AML-193 (cell line): ENCODE results near the gene PIP5KL1.

ENCODE experiments used
- DNase-seq, 2 experiments: peaks; one replicate each; lab custom pipeline; 2025; lab: John Stamatoyannopoulos, UW

PIP5KL1 gene

DNA sequence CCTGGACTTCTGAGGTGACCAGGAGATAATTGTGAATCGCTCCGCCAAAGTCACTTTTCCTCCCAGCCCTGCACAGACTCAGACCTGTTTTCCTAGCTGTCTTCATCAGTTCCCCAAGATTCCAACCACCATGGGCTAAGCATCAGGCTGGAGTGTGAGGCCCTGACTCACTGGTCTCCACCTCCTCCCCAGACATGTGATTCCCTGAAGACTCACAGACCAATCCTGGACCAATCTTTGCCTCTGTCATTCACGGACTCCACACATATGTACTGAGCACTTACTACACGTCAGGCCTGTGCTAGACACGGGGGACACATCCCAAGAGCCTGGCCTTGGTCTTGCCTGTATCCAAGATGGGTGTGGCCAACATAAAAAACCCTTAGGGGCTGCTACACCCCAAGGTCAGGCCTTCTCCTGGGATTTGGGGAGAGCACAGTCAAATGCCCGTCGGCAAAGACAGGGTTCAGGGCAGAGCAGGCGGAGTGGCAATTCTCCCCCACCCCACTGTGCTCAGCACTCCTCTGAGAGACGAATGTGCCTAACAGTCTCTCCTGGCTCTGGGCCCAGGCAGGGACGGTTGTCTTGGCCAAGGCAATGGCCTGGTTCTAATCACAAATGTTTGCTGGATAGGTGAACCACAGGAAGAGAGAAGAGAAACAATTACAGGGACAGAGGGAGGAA lies 38.3 kb upstream of the PIP5KL1 start:
- no peak for DNase-seq

DNA sequence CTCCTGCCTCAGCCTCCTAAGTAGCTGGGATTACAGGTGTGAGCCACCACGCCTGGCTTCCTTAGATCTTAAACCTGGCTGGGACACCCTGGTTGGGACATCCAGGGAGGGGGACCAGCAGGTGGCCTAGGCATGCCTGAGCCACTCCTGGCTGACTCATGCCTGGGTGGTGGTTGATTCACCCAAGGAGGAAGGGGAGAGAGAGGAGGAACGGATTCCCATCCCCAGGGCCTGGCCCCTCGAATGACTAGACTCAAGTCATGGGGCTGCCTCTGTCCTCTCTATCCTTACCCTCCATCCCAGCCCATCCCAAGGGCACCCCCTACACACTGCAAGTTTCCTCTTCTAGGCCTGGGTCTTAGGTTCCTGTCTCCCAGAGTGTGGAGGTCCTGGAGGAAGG lies 37.5 kb upstream of the PIP5KL1 start:
- no peak for DNase-seq

DNA sequence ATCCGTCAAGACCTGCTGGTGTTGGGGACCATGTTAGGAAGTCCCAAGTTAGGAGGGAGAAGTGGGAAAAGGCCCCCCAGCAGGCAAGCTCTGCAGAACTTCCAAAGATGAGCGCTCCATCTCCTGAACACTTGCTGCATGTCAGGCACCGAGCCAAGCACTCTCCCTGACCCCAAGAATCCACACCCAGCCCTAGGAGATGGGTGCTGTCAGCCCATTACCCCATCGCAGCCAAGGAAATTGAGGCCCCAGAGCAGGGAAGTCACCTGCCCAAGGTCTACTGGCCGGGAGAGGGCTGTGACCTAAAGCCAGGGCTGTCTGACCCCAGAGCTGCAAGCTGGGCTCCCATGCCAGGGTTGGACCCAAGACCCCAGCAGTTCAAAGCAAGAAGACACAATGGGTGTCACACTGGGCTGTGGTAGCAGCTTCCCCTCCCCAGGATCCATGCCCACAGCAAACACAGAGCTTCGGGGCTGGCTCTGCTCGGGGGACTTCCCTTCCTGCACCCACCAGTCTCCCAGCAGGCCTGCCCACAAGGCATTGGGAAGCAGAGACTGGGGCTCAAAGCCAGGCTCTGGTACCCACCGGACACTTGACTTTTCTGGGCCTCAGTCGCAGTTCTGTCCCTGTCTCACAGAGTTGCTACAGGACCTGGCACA lies 36.7 kb upstream of the PIP5KL1 start:
- DNase-seq = no peak

DNA sequence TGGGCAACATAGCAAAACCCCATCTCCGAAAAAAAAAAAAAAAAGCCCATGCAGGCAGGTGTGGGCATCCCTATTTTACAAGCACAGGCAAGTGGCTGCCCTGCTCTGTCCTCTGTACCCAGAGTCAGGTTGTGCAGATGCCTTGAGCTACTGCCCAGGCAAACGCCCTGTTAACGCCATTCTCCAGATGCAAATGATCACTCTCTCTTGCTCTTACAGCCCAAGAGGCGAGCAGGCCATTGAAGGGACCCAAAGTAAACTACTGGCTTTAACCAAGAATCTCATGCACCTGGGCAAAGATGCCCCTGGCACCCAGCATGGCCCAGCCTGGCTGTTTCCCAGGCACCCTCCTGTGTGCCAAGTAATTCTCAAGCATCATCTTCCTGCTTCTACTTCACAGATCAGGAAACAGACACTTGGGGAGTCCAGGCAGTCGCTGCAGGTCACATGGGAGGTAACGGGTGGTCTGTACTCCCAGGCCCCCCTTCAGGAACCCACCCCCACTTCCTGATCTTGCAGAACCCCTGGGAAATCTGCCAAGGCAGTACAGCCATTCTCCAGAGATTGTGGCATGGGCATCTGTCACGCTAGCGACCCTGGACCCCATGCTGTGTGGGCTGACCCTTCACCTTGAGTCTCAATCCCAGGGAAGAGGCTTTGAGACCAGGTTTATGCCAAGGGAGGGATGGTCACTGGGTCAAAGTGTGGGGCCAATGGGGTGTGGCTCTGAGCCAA lies 36.0 kb upstream of the PIP5KL1 start:
- no peak for DNase-seq

DNA sequence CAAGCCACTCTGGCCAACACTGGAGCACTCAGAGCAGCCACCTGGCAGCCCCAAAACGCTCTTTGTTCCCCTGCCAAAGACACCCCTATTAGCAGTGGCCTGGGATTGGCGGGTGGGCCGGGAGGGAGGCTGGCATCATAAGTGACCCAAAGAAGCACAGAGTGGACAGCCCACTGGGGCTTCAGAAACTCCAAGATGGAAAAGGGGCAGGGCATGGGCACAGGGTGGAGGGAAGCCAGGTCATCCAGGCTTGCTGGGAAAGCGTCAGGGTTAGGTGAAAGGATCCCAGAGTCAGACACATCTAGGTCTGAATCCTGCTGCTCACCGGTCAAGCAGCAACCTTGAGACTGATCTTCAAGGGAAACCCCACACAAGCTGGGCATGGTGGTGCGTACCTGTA lies 35.4 kb upstream of the PIP5KL1 start:
- DNase-seq = no peak

DNA sequence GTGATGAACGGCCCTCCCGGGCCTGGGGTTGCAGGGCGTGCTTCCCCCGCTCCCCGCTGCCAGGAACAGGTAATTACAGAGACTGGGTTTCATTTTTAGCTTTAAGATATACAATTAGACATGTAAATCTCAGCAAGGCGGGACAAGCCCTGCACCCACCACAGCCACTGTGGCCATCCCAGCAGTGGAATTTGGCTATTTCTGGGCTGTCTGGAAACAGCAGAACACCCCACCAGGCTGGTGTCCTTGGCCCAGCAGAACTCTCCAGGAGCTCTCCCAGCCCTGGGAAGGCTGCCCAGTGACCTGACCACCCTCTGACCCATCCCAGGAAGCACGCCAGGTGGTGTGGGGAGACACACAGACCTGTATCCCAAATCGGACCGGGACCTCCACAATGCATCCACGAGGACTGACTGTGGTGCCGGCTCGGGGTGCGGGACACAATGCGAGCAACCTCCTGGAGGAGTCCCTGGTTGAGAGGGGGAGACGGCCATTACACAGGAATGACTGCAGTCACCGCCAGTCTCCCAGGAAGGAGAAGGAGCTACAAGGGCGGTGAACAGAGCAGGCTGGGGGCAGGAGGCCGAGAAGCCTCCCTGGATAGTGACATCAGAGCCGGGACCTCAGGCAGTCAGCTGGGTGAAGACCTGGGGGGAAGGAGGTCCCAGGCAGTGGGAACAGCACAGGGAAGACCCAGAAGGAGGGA lies 32.9 kb upstream of the PIP5KL1 start:
- no peak for DNase-seq

DNA sequence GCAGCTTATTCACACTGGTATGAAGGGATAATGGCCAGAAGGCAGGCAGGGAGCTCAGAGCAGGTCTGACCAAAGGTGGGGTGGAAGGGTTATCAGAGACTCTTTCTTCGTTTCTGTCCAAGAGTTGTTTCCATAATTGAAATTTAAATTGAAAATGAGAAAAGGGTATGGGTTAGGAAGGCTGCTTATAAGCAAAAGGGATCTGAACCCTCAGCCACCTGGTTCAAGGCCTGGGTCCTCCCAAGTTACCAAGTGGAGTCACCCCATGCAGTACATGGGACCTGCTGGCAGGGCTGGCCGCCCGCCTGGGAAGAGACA lies 32.4 kb upstream of the PIP5KL1 start:
- no peak for DNase-seq

DNA sequence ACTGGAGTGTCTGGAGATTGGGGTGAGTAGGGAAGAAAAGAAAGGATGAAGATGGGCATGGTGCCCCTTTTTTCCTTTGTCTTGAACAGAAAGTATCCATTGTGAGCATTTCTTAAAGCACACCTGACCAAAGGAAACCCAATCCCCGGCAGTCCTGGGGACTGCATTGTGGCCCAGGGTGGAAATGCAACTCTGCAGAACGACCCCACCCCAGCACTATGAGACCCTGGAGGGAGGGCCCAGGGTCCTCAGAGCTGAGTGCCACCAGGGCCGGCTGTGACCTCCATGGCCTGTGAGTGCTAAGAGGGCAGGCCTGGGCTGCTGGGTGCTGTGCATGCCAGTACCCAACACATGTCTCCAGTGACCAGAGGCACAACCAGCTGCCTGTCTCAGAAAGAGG lies 31.7 kb upstream of the PIP5KL1 start:
- DNase-seq = no peak

DNA sequence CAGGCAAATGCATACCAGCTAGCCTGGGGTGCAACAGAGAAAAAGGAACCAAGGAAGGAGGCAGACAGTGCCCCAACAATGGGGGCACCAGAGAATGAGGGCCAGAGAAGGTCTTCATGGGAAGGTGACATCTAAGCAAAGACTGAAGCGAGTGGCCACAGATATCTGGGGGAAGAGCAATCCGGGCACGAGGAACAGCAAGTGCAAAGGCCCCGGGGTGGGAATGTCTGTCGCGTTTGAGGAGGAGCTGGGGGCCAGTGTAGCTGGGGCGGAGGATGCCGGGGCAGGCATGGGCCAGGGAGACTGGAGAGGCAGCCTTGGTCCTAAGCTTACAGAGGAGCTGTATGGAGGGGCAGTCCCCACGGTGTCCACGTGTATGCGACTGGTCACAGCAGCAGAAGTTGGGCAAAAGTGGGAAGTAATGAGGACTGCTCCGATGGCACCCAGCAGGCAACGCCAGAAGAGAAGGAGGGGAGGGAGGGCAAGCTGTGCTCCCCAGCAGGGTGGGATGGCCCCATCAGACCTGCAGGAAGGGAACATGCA lies 31.1 kb upstream of the PIP5KL1 start:
- no peak for DNase-seq

DNA sequence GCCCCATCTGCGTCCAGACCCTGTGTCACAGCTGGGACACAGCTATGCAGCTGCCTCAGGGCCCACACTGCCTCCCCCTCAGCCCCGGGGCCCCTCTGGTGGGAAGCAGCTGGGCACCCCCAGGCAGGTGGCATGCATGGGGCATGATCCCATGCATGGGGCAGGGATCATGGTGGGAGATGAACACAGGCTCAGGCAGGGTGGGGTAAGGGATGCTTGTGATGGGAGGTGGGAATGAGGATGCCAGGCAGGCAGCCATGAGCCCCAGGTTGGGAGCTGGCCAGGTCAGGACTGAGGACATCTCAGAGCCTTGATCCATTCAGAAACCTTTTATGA lies 30.5 kb upstream of the PIP5KL1 start:
- no peak for DNase-seq

DNA sequence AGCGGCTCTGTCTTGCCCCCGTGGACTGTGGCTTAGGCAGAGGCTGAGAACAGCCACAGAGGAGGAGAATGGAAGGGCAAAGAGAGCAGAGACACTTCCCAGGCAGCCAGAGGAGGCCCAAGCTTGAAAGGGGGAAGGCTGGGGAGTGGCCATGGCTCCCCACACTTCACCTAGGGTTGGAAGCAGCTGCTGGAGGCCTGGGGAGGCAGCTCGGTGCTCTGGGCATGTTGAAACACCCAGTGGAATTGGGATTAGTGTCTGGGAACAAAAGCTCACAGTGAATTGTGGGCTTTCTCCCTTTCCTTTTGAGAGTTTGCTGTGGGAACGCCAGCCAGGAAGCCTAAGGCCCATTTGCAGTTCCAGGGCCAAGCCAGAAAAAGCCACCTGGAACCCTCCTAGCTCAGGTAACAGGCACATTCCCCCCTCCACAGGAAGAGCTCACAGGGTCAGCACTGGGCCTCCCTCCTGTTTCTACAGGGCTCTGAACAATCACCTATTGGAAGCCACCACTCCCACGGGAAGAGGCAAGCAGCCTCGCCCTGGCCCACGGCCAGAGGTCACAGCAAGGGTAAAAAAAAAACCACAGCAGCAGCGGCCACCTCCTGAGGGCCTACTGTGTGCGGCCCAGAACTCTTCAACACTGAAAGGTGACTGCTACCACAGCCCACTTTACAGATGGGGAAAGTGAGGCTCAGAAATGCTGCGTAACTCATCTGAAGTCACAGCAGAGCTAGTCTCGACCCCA lies 30.0 kb upstream of the PIP5KL1 start:
- DNase-seq = no peak

DNA sequence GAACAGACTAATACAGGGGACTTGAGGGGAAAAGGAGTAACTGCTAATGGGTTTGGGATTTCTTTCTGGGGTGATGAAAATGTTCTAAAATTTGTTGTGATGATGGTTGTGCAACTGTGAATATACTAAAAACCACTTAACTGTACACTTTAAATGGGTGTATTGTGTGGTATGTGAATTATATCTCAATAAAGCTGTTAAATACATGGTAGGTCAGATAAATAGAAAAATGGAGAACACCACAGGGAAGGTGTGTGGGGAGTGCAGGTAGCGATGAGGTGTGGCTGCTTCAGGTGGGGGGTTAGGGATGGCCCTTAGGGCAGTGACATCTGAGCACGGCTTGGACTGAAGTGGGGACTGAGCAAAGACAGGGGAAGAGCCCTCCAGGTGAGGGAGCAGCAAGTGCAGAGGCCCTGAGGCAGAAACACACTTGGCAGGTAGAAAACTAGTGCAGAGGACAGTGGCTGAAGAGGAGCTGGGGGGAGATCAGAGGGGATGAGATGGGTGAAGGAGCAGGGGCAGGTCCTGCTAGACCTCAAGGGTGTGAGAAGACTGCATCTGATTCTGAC lies 29.3 kb upstream of the PIP5KL1 start:
- no peak for DNase-seq

DNA sequence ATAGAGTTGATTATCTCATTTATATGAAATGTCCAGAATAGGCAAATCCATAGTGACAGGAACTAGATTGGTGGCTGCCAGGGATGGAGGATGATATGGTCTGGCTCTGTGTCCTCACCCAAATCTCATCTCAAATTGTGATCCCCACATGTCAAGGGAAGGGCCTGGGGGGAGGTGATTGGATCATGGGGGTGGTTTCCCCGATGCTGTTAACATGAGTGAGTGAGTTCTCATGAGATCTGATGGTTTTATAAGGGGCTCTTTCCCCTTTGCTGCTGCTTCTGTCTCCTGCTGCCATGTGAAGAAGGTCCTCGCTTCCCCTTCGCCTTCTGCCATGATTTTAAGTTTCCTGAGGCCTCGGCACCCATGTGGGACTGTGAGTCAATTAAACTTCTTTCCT lies 28.8 kb upstream of the PIP5KL1 start:
- no peak for DNase-seq

DNA sequence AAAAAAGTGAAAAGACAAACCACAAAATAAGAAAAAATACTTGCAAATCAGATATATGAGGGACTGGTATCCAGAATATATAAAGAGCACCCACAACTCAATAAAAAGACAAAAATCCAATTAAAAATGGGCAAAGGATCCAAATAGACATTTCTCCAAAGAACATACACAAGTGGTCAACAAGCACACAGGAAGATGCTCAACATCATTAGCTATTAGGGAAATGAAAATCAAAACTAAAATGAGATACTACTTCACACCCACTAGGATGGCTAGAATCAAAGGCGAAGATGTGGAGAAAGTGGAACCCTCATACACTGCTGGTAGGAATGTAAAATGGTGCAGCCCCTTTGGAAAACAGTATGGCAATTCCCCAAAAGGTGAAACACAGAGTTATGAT lies 28.2 kb upstream of the PIP5KL1 start:
- DNase-seq = no peak

DNA sequence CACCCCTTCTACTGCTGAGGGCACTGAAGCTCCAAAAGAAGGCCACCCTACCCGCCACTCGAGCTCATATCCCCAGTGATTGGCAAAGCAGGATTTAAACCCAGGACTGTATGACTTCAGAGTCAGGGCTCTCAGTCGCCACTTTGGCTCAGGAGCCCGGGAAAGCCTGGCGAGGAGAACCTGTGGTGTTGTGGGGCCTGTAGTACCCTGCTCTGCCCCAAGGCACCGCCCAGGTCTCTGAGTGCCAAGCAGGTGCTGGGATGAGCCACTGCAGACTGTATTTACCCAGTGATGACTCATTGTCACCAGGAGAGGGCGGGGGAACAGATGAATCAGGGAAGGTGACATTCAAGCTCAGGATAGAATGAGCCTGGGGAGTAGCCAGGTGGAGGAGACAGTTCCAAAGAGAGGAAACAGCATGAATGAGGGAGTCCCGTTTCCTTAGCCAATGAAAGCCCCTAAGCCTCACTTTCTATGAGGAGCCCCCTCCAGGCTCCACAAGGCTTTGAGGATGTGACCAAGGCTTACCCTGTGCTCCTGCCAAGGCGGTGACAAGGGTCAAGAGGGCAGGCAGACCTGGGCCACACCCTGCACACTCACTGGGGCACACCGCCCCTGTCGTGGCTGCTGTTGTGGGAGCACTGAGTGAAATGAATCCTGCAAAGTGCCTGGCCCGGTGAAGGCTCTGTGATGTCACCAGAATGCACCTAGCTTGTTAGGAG lies 24.9 kb upstream of the PIP5KL1 start:
- DNase-seq = peak in 1 of 2 experiments; percentile 12

DNA sequence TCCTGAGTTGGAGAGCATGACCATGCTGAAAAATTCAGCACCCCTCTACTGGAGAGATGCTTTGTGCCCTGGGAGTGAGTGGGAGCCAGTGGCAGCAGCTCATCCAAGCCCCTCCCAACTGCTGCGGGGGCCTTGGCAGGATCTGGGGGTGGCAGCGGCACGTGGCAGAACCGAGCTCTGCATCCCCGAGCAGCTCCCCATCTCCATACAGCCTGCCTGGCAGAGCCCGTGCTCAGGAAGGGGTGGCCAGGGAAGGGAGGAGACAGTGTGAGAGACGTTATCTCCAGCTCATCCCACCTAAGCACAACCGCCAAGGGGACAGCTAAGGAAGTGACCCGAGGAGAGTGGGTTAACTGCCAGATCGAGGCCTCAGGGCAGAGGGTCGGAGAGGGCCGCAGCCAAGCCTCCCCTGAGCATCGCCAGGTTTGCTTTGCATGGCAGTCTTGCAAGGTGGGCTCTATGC lies 24.3 kb upstream of the PIP5KL1 start:
- no peak for DNase-seq

DNA sequence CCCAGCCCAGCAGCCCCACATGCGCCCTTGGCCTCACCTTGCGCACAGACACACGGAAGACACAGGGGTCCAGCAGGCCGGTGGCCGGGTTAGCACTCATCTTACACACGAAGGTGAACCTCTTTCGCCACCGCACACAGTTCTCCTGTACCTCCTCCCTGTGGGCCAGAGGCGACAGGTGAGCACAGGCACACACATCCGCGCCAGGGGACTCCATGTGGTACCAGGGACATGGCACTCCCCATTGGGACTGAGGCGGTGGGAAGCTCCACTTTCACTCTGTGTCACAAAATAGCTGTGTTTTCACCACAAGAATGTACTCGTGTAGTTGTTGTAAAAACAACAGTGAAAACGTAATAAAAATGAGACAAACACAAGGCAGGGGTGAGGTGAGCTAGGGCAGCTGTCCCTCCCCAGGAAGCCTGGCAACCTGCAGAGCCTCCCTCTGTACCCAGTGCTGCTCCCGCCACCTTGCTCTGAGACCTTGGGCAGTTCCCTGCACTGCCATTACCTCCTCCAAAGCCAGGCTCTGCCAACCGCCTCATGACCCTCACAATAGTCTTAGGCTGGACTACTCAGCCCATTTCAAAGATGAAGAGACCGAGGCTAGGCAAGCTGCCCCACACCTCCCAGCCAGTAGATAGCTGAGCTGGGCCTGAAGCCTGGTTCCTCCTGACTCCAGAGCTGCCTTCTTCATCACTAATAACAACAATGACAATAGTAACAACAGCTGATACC lies 23.4 kb upstream of the PIP5KL1 start:
- no peak for DNase-seq

DNA sequence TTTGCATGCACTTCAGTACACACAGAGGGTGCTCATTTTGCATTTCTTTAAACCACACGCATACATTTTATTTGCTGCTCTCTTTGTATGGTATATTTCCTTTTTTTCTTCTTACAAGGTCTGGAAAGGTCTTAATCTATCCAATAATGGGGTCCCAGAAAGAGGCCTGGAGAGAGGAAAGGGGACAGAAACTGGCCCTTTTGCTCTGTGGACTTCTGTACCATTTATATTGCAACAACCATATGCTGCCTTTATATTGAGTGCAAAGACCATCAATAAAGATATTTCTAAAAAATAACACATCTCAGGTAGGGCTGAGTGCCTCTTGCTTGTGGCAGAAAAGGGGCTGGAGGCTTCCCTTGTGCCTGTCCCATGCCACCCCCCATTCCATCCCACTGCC lies 22.6 kb upstream of the PIP5KL1 start:
- DNase-seq = no peak

DNA sequence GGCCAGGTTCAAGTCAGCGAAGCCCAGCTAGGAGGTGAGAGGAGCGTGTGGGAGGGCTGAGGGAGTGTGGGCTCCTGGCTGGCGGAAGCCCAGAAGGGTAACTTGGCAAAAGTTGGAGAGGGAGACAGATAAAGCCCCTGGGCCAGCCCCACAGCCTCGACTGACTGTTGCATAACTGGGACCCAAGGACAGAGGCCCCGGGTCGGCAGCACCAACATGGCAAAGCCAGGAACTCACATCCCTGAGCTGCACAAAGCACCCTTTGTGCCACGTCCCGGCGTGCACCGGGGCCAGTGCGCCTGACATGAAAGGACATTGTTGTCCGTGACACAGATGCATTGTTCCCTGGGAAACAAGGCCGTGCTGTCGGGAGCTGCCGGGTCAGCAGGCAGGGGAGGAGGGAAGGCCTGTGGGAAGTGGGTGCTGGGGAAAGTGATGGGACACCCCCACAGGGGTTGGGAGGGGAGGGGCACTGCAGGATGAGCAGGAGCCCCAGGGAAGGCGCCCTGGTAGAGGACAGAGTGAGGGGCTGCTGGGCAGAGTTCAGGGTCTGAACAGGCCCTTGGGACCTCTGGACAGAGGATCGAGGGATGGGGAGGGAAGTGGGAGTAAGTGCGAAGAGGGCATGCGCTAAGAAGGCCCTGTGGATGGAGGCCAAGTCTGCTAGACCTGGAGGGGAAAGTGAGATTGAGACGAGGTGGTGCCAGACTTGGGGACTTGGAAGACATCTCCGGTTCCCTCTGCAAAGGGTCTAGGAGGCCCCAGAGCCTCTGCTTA lies 20.1 kb upstream of the PIP5KL1 start:
- DNase-seq = no peak
